GM18520 (cell line): Measurements from ENCODE around the gene AGBL1.

Source experiments
- ATAC-seq: cut with Tn5 transposase; IDR thresholded peaks from one replicate; pipeline ENCODE4 v1.9.1; 2021; ENCODE audit not compliant: unreplicated experiment

AGBL1 gene

GRCh38 chr15:86629409-86630356, 550.0 kb downstream of the AGBL1 start:
- ATAC-seq = no peak

GRCh38 chr15:86630946-86631345, 551.3 kb downstream of the AGBL1 start:
- ATAC-seq = no peak

- no peak for ATAC-seq
Observed at GRCh38 chr15:86634146-86634545, 554.5 kb downstream of the AGBL1 start.

GRCh38 chr15:86634992-86635638, 555.4 kb downstream of the AGBL1 start:
- no peak for ATAC-seq

- ATAC-seq = no peak
Observed at GRCh38 chr15:86644339-86644738, 564.7 kb downstream of the AGBL1 start.

- ATAC-seq = no peak
Observed at GRCh38 chr15:86645925-86646500, 566.3 kb downstream of the AGBL1 start.

GRCh38 chr15:86647810-86648440, 568.3 kb downstream of the AGBL1 start:
- ATAC-seq = no peak

GRCh38 chr15:86649277-86649676, 569.6 kb downstream of the AGBL1 start:
- no peak for ATAC-seq

- no peak for ATAC-seq
Observed at GRCh38 chr15:86650094-86650493, 570.4 kb downstream of the AGBL1 start.

- ATAC-seq = no peak
Observed at GRCh38 chr15:86653344-86654197, 573.9 kb downstream of the AGBL1 start.

GRCh38 chr15:86654501-86654900, 574.8 kb downstream of the AGBL1 start:
- no peak for ATAC-seq

- ATAC-seq = no peak
Observed at GRCh38 chr15:86657305-86657704, 577.6 kb downstream of the AGBL1 start.

- ATAC-seq = no peak
Observed at GRCh38 chr15:86659724-86660411, 580.2 kb downstream of the AGBL1 start.

GRCh38 chr15:86661580-86661979, 581.9 kb downstream of the AGBL1 start:
- no peak for ATAC-seq

- ATAC-seq = no peak
Observed at GRCh38 chr15:86663304-86663703, 583.6 kb downstream of the AGBL1 start.

GRCh38 chr15:86663979-86664378, 584.3 kb downstream of the AGBL1 start:
- no peak for ATAC-seq

GRCh38 chr15:86664581-86664980, 584.9 kb downstream of the AGBL1 start:
- ATAC-seq = no peak

- no peak for ATAC-seq
Observed at GRCh38 chr15:86676002-86676401, 596.3 kb downstream of the AGBL1 start.

- ATAC-seq = no peak
Observed at GRCh38 chr15:86677278-86677677, 597.6 kb downstream of the AGBL1 start.

GRCh38 chr15:86685263-86685662, 605.6 kb downstream of the AGBL1 start:
- no peak for ATAC-seq
